GM12872 (cell line): ENCODE results near the gene PRDX1.

Source experiments
- CTCF ChIP-seq: IDR thresholded peaks from 3 replicates; pipeline ENCODE4 v1.5.1; 2011; ENCODE audit warnings: low read depth, mild to moderate bottlenecking, low read length, moderate library complexity; ENCODE audit not compliant: insufficient read depth

The PRDX1 gene

GRCh38 chr1:45521413-45522323 is at the start of gene PRDX1:
TSS of gene PRDX1 (minus strand) at chr1:45521884. CDS start at chr1:45519043, 2,841 bp downstream.
- peak; percentile 22; the same call in 1 of the 3 replicates for TF ChIP-seq CTCF

GRCh38 chr1:45570631-45571030 is 48.9 kb upstream of the PRDX1 start:
- no peak for TF ChIP-seq CTCF

- TF ChIP-seq CTCF, result peak; percentile 99
Observed at GRCh38 chr1:45569962-45570581, 48.4 kb upstream of the PRDX1 start.

- no peak for TF ChIP-seq CTCF
Observed at GRCh38 chr1:45569571-45569961, 47.9 kb upstream of the PRDX1 start.

GRCh38 chr1:45568421-45568820 is 46.7 kb upstream of the PRDX1 start:
- no peak for TF ChIP-seq CTCF

GRCh38 chr1:45567911-45568310 is 46.2 kb upstream of the PRDX1 start:
- TF ChIP-seq CTCF, result no peak

GRCh38 chr1:45566722-45567121 is 45.0 kb upstream of the PRDX1 start:
- TF ChIP-seq CTCF, result no peak
